SKM-1 treated with dmso at 0.1 percent for 144 hours (cell line): Measurements from ENCODE around the gene IAH1.

ENCODE experiments used
- DNase-seq: peaks from one replicate; lab custom pipeline; 2025; ENCODE audit not compliant: unreplicated experiment; lab: John Stamatoyannopoulos, UW

Gene IAH1, protein sequence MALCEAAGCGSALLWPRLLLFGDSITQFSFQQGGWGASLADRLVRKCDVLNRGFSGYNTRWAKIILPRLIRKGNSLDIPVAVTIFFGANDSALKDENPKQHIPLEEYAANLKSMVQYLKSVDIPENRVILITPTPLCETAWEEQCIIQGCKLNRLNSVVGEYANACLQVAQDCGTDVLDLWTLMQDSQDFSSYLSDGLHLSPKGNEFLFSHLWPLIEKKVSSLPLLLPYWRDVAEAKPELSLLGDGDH

DNA sequence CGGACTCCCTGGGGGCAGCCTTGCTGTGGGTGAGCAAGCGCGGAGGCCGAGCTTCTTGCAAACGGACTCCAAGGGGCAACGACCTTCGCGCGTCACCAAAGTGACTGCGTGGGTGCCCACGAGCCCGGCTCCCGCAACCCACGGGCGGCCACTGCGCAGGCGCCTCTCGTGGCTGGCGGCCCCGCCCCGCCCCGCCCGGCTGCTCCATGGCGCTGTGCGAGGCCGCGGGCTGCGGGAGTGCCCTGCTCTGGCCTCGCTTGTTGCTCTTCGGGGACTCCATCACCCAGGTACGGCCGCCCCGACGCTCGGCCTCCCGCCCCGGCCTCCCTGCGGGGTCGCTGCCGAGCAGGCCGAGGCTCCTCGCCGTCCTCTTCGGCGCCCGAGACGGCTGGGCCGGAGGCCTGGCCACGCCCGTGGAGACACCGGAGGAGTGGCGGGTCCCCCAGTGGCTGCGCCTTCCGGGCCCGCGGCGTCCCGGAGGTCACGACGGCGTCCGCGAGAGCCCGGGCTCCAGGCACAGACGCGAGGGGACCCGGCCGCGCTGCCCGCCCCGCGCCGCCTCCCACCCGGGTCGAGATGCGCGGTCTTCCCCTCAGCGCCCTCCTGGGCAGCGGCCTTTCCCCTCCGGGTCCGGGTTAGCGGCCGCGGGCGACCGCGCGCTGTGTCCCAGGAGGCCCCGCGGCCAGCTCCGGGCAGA, at the start of gene IAH1:
Gene IAH1 (plus strand): TSS at position 191 of the 697 bp plus-strand sequence. CDS start 16 bp downstream, at position 207.
- DNase-seq, result peak; percentile 24

DNA sequence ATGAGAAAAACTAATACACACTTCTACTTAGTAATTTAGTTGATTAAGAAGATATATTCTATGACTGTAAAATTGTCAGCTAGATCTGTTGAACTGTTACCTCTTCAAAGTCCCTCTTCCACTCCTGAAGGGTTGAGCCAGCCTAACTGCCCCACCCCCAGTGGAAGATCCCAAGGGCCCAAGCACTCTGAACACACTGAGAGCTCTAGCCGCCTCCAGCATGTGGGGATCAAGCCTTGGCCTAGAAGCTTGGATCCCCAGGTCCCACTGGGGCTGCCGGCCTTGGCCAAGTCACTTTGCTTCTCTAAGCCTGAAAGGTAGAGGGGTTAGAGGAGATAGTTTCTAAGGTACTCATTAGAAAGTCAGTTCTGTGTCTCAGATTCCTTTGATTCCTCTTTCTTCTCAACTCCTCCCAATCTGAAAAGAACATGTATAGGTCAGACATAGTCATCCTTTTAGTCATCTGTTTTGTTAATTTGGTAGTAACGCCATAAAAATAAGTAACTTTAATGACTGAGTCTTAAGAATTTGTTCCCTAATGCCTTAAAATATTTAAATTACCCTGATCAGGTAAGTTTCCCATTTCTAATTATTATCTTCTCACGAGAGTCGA, 45.3 kb upstream of the IAH1 start:
- no peak for DNase-seq

DNA sequence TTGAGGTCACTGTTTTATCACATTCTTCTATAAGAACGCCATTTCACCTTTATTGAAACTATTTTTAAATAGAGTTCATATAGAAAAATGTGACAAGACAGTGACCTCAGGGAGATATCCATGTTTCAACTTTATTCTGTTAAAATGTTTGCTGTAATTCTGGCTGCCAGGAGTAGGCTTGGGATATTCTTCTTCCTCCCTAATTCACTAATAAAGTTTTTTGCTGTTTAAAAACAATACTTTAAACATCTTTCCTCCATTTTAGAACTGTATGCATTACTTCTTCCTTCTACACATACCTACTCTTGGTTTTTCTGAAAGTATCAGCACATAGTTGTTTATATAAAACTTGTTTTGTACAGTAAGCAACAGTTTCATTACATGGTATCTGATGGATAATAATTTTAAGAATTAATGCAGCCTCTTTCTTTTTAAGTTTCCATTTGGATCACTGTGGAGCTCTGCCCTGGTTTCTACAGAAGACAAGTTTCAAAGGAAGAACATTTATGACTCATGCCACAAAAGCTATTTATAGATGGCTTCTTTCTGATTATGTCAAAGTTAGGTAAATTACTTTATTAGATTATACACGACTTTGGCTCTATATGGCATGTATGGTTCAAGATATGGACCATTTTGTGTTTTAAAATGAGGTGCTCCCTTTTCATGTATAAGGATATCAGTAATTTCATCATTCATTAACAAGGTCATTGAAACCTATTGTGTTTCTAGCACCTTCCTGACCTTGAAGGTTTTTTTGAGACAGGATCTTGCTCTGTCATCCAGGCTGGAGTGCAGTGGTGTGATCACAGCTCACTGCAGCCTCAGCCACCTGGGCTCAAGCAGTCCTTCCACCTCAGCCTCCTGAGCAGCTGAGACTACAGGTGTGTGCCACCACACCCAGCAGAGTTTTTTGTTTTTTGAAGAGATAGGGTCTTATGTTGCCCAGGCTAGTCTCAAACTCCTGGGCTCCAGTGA, 43.7 kb upstream of the IAH1 start:
- no peak for DNase-seq

DNA sequence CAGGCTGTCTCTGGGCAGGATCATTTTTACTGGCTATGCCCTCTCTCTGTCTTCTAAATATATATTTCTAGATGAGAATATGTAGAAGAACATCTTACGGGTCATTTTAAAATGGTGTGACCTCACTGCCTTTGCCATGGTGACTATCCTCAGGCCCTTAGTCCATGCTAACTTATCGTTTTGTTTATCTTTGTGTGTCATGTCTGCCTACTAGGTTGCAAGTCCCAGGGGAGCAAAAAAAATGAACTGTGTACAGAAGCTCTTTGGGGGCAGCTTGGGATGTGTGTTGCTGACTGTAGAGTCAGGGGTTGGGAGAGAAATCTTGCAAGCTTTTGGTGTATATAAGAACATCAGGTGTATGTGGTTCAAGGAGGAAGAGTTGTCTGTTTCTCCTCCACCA, 39.9 kb upstream of the IAH1 start:
- DNase-seq, result no peak

DNA sequence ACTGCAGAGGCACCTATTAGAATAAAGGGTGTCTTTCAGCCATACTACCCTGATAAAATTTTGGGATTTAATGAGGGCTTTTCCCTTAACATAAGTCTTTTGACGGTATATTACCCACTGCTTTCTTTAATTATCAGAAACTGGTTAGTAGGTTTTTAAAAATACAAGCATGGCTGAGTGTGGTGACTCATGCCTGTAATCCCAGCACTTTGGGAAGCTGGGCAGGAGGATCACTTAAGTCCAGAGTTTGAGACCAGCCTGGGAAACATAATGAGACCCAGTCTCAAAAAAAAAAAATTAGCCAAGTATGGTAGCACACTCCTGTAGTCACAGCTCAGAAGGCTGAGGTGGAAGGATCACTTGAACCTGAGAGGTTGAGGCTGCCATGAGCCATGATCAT, 34.8 kb upstream of the IAH1 start:
- DNase-seq, result no peak

DNA sequence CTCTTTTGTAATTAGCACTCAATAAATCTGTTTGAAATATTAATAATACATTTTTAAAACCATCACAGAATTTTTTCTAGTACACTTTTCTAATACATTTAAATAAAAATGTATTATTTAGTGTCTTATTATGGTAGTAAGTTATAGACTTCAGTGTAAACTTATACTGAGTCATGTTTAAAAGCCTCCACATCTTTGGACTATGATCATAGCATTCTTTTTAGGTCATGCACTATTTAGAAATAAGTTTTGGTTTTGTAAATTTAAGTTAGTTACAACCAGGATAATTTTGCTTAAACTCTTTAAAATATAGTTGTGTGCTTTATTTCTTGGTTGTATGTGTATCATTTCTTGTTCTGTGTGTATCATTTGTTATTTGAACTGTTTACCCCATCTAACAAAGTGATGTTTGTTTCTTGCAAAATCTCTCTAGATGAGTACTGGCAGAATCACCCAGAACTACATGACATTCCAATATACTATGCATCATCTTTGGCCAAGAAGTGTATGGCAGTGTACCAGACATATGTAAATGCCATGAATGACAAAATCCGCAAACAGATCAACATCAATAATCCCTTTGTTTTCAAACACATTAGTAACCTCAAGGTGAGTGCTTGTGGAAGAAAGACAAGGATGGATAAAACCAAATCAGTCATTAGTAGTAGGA, 34.2 kb upstream of the IAH1 start:
- DNase-seq, result no peak

DNA sequence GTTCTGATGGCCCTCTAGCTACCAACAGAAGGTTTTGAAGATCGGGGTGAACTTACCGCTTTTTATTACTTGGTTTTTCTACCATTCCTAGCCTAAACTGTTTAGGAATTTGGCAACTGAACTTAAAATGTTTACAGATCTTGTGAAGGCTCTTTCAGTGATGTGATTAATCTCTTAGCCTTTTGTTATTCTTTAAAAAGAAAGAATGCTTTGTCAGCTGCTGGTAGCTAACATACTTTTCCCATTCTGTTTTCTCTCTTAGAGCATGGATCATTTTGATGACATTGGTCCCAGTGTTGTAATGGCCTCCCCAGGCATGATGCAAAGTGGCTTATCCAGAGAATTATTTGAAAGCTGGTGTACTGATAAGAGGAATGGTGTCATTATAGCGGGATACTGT, 32.8 kb upstream of the IAH1 start:
- DNase-seq, result no peak

DNA sequence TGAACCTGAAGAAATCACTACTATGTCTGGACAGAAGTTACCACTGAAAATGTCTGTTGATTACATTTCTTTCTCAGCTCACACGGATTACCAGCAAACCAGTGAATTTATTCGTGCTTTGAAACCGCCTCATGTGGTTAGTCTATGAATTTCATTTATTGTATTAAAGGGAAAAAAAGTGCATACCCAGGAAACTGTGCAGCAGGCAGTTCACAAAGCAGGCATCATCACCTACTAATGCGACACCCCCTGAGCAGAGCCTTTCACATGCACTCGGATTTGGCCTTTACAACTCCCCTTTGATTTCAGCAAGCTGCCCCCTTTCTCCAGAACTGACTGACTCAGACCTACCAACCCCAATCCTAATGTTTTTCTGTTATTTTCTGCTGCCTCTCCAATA, 30.8 kb upstream of the IAH1 start:
- no peak for DNase-seq

DNA sequence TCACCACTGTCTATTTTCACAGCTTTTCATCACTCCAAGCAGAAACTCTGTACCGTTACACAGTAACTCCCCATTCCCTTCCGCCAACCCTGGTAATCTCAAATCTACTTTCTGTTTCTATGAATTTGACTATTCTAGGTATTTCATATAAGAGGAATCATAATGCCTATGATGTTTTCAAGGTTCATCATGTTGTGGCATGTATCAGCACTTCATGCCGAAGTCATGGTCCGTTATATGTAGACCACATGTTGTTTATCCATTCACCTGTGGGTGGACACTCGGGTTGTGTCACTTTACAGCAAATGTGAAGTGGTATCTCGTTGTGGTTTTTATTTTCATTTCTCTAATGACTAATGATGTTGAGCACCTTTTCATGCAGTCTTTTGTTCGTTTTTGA, 29.3 kb upstream of the IAH1 start:
- no peak for DNase-seq

DNA sequence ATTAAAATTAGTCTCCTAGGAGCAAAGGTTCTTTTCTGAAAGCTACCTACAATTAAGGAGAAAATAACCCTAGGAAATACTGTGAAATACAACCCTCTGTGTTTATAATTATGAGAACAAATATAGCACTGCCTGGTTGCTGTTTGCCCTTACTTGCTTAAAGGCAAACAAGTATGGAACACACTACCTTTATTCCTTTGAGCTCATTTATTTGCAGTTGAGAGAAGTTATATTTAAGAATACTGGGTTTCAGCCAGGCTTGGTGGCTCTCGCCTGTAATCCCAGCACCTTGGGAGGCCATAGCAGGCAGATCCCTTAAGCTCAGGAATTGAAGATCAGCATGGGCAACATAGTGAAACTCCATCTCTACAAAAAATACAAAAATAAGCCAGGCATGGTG, 23.1 kb upstream of the IAH1 start:
- DNase-seq, result no peak

DNA sequence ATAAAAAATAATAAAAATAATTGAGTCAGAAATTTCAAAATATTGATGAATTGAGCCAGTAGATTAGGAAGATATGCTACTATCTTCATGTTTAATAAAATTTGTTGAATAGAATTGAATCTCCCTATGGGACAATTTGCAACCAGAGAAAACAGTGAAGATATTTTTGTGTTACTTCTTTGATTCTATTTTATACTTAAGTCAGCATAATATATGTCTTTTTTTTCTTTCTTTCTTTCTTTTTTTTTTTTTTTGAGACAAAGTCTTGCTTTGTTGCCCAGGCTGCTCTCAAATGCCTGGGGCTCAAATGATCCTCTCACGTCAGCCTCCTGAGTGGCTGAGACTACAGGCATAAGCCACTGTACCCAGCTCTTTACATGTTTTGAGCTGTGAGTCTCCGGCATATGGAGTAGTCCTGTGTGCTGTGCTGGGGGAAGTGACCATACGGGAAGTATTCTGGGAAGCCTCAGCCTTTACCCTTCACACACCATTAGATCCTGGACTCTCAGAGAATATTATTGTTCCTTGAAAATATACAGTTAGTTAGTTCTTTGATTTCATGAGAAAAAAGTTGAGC, 13.8 kb upstream of the IAH1 start:
- no peak for DNase-seq

DNA sequence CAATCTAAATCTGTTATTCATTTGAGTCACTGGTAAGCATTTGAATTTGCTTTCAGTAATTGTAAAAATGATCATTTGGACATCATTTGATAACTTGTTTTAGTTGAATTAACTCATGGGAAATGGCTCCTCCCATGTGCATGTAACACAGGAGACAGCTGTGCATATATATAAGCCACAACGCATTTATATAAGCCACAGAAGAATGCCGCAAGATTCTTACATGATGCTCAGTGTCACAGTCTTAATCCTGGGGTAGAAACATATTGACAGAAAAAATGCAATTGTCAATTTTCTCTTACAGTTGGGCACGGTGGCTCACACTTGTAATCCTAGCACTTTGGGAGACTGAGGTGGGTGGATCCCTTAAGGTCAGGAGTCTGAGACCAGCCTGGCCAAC, 13.3 kb upstream of the IAH1 start:
- DNase-seq, result no peak

DNA sequence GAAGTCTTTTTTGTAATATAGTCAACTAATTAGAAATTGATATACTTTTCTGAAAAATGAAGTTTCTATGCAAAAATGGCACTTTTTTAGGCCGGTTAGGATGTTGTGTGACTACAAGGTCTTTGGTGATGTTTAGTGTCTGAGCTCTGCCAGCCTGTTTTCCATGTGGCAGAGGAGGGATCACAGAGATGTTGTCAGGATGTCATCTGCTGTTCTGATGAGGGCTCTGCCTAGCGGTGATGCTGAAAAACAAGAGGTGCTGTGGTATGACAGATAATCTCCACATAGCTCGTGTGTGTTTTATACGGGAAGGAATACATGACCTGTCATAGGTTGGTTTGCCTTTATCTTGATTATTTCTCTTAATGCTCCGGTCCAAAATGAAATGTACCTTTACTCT, 12.0 kb upstream of the IAH1 start:
- no peak for DNase-seq

DNA sequence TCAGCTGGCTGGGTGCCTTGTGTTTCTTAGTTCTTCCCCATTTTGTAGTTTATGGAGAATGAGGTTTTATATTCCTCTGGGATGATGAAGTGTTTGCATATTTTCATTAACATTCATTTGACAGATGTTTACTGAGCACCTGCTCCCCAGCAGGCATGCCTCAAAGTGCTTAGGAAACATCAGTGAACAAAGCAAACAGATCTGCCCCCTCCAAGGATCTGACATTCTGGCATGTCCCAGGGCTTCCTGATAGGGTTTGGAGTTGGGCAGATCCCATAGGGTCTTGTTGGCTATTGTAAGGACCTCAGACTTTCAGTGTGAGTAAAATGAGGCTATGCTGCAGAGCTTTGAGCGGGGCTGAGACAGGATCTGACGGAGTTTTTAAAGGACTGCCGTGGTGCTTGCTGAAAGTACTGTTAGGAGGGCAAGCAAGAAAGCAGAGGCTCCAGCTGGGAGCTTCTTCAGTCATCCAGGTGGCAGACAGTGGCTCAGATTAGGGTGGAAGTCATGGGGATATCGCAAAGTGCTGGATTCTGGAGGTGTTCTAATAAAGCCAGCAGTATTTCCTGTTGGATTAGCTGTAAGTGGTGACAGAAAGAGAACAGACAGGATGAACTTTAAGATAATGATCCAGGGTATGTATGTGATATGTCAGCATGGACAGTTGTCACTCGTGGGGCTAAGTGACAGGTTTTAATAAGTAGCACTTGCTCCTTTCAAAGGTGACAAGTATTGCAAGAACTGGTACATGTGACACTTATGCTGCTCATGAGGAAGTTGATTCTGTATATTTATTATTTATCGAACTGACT, 11.3 kb upstream of the IAH1 start:
- DNase-seq, result no peak

DNA sequence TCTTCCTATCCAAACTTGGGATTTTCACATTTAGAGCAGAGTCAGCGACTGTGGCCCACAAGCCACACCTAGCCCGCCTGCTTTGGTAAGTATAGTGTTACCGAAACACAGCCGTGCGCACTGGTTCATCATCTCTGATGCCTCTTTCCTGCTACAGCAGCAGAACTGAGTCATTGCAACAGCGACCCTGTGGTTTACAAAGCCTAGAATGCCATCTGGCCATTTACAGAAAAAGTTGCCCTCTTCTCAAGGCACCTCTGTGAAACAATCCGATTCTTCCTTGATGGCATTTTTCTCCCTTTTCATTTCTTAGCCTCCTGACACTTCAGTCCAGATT, 10.7 kb upstream of the IAH1 start:
- no peak for DNase-seq

DNA sequence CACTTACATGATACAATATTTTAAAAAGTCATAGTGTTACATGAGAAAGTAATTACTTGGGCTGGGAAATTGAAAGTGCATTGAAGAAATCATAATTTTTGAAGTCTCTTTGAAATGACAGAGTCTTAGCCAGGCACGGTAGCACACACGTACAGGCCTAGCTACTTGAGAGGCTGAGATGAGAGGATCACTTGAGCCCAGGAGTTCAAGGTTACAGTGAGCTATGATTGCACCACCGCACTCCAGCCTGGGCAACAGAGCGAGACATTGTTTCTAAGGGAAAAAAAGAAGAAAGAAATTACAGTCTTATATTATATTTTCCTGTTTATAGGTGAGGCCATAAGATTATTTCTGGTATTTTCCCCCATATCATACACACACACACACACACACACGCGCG, 9.2 kb upstream of the IAH1 start:
- DNase-seq, result no peak

DNA sequence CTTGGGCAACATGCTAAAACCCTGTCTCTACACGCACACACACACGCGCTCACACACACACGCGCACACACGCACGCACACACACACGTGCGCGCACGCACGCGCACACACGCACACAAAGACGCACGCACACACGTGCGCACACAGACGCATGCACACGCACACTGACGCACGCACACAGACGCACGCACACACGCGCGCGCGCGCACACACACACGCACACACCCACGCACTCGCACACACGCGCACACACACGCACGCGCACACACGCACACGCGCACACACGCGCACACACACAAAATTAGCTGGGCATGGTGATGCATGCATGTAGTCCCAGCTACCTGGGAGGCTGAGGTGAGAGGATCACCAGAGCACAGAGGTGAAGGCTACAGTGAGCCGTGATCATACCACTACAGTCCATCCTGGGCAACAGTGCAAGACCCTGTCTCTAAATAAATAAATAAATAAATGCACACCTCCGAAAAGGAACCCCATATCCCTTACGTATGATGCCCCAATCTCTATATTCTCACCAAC, 8.1 kb upstream of the IAH1 start:
- DNase-seq, result no peak

DNA sequence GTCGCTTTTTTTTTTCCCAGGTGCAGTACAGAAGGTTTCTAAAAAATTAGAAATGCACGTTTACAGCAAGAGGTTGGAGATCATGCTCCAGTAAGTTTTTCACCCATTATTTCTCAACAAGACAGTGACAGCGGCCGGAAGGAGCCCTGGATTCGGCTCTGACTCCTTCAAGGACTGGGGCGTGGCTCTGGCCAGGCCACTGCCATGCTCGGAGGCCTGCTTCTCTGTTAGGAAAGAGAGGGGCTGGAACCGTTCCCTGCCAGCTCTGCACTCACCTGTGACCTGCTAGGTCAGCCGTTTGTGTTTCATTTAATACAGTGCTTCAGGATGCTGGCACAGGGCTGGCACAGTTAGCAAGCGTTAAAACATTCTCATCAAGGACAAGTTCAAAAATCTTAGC, 6.7 kb upstream of the IAH1 start:
- DNase-seq, result no peak

DNA sequence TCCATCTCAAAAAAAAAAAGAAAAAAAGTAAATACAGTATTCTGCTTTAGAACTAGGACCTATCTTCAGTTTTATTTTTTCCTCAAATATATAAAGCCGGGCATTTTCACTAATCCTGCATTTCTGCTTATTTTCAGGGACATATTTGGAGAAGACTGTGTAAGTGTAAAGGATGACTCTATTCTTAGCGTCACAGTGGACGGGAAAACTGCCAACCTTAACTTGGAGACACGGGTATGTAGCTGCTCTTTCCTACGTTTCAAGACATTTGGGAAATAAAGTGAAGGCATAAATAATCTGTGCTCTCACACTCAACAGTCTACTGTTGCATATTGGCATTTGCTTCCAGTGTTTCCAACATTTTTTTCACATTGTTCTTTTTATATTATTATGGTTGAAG, 3.1 kb upstream of the IAH1 start:
- DNase-seq, result no peak

DNA sequence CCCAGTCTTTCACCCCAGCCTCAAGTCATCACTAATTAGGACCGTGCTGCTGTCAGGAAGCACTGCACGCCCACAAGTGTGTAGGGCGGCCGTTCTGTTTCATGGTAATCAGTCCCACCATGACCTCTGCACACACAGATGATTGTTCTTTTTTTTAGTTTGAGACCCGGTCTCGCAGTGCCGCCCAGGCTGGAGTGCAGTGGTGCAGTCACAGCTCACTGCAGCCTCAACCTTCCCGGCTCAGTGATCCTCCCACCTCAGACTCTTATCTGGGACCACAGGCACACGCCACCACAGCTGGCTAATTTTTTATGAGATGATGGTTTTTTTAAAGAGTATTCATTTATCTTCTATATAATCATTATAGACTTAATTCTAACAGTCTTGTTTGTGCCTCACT, 1.8 kb upstream of the IAH1 start:
- DNase-seq, result no peak
